Measurements from ENCODE around the gene CACNA1C.

CACNA1C gene

DNA sequence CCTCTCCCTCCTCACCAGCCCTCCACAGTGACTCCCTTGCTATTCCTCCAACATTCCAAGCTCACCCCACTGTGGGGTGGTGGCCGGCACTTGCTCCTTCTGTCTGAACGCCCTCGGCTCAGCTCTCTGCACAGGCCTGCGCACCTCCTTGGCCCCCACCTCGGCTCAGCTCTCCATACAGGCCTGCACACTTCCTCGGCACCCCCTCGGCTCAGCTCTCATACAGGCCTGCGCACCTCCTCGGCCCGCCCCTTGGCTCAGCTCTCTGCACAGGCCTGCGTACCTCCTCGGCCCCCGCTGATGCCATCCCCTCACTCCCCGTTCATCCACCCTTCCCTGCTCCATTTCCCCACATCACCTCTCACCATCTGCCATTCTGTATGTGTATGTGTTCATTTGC is 409.3 kb downstream of the CACNA1C start:
- no peak for DNase-seq (ENCODE audit: low read depth)
- no peak overlapping the region for H3K4me3 ChIP-seq (ENCODE audit: low read length)
- TF ChIP-seq, protein P1, sequence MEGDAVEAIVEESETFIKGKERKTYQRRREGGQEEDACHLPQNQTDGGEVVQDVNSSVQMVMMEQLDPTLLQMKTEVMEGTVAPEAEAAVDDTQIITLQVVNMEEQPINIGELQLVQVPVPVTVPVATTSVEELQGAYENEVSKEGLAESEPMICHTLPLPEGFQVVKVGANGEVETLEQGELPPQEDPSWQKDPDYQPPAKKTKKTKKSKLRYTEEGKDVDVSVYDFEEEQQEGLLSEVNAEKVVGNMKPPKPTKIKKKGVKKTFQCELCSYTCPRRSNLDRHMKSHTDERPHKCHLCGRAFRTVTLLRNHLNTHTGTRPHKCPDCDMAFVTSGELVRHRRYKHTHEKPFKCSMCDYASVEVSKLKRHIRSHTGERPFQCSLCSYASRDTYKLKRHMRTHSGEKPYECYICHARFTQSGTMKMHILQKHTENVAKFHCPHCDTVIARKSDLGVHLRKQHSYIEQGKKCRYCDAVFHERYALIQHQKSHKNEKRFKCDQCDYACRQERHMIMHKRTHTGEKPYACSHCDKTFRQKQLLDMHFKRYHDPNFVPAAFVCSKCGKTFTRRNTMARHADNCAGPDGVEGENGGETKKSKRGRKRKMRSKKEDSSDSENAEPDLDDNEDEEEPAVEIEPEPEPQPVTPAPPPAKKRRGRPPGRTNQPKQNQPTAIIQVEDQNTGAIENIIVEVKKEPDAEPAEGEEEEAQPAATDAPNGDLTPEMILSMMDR (IDR thresholded peaks at IDR 0.05; ENCODE audit: insufficient read depth, low read depth, low read length, missing control alignments) = no peak

DNA sequence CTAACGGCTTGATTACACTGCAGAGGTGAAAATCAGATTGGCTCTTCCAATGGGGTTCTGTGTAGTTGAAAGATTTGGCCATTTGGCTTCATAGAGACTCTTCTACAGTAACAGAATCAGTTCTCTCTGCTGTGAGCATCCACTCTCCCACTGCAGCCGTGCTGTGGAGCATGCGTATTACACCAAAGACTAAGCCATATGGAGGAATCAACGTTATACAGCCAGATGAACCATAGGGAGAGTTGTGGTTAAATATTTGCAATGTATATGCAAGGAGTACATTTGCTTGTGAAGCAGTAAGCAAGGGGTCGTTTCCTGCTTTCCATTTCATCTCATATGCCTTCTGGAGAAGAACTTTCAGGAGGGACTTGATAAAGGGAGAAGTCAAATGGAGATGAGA is 410.9 kb downstream of the CACNA1C start:
- TF ChIP-seq, protein P1 (IDR thresholded peaks at IDR 0.05; ENCODE audit: insufficient read depth, low read depth, low read length, missing control alignments) = no peak
- H3K4me3 ChIP-seq (ENCODE audit: low read length) = no peak overlapping the region
- no peak for DNase-seq (ENCODE audit: low read depth)

DNA sequence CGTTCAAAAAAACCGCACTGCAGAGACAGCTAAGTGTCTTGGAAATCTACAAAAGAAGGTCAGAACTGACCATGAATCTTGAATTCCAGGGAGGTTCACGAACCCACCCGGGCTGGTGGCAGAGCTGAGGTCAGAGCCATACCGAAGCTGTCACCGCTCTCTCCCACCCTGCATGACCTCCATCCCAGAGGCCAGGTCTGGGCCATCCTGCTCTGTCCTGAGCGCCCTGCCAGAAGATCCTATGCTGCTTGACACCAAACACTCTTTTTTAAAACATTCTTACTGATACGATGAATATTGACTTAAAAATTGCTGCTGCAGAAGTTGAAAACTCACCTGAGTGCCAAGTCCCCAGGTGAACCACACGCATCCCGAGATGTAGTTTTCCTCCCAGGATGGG is 412.9 kb downstream of the CACNA1C start:
- TF ChIP-seq, protein P1 (IDR thresholded peaks at IDR 0.05; ENCODE audit: insufficient read depth, low read depth, low read length, missing control alignments) = no peak
- no peak for DNase-seq (ENCODE audit: low read depth)

DNA sequence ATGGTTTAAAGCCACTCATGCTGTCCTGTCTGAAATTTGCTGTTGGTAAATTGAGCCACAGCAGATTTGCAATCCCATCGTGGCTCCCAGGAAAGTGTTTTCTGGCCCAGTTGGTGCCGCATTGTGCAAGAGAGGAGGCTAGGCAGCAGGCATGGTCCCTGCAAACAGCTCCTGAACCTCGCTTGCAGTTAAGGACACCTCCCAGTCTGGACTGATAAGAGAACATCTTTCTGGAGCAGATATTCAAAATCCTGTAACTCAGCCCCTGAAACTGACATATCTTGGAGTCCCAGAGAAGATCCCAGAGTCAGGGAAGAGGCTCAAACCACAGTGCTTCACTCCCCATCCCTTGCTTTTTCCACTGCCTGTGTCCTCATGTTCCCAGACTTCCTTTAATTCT is 413.4 kb downstream of the CACNA1C start:
- no peak for DNase-seq (ENCODE audit: low read depth)
- H3K4me3 ChIP-seq (ENCODE audit: low read length) = no peak overlapping the region
- TF ChIP-seq, protein P1 (IDR thresholded peaks at IDR 0.05; ENCODE audit: insufficient read depth, low read depth, low read length, missing control alignments) = no peak

More for the DNA sequence above, 412.9 kb downstream of the CACNA1C start:
- H3K4me3 ChIP-seq (ENCODE audit: low read length) = no peak overlapping the region

DNA sequence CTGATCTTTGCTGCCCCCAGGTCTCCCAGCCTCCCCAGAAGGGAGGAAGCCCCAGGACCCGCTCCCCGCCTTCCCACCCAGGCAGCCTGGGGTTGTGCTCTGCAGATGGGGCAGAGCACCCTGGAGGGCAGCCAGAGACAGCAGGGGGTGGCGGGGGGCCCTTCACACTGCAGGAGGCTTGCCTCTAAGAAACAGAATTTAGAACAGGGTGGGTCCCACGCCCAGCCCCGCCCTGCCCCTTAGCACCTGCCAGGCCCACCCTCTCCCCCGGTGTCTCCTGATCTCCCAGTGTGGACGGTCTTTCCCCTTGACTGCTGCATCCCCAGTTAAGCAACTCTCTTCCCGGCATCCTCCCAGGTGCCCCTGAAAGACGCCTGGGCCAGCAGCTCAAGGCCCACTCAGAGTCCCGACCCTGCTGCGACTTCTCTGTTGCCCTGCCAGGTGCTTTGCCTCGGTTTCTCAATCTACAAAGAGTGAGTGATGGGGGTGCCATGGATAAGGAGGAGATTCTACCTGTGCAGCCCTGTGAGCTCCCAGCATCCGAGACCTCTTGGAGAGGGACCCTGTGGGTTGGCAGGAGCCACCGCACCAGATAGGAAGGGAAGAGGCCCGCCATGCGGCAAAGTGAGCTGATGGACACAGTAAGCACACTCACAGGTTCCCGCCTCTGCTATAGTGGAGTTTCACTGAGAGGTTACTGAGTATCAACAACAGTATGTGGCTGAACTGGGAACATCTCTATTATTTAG is 414.8 kb downstream of the CACNA1C start:
- no peak overlapping the region for H3K4me3 ChIP-seq (ENCODE audit: low read length)
- TF ChIP-seq, protein P1 (IDR thresholded peaks at IDR 0.05; ENCODE audit: insufficient read depth, low read depth, low read length, missing control alignments) = no peak
- no peak for DNase-seq (ENCODE audit: low read depth)

DNA sequence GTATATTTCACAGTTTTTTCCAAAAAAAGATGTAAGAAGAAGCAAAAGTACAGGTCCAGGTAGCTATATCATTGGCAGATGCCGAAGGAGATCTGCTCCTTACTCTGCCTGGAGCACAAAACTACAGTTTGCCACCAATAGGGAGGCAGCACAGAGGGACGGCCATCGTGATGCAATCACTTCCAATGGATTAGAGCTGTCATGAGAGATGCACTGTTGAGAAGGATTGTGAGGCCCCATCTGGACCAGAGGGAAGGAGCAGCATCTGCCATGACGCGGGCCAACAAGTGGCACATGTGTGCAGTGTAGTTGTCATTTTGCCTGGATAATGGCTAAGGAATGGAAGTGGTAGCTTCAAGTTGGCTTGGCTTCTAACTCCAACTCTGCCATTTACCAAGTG is 423.2 kb downstream of the CACNA1C start:
- H3K4me3 ChIP-seq (ENCODE audit: low read length) = no peak overlapping the region
- TF ChIP-seq, protein P1 (IDR thresholded peaks at IDR 0.05; ENCODE audit: insufficient read depth, low read depth, low read length, missing control alignments) = no peak
- DNase-seq (ENCODE audit: low read depth) = no peak

Data from epithelial cell of esophagus (primary cell).